RPMI7951 (cell line): Measurements from ENCODE around the gene HCFC1R1. TPM values are rescaled to one million over a fixed set of nuclear protein-coding genes. Genes with fewer than 3 reads are reported as not detected.
A peak's percentile ranks its signal among the peaks of the same experiment; 100 is the strongest.
"Not testable (repeated sequence)": the region's sequence is repeated elsewhere in the genome, so short reads cannot be mapped to it uniquely, and the experiment has no call there.

Experiments used
- DNase-seq: peaks from one replicate; pipeline ENCODE4 v3.0.0-alpha.2; 2012; ENCODE audit warnings: low read depth
- total RNA-seq: library from RNA; depleted of rRNA; stranded (reverse); fragments of >200 nt; shearing (Covaris generic); gene quantifications from 2 replicates; pipeline ENCODE4 v1.2.3, GENCODE V29; 2014; rRNA removed

HCFC1R1 gene
- total RNA-seq, result 21.7 and 38.6 TPM in 2 replicates

- DNase-seq, result peak; percentile 95
Observed at GRCh38 chr16:3023669-3024478, at the start of gene HCFC1R1, which contains the start of gene THOC6. Gene HCFC1R1, minus strand, starts transcription at chr16:3023942. Its CDS starts 1 bp downstream, at chr16:3023941. Gene THOC6, plus strand, starts transcription at chr16:3024035. Its CDS starts 292 bp downstream, at chr16:3024327.

- DNase-seq, result no peak
Observed at GRCh38 chr16:3073448-3073847, 49.7 kb upstream of the HCFC1R1 start.

GRCh38 chr16:3072576-3073263 is 49.0 kb upstream of the HCFC1R1 start:
- not testable (repeated sequence) for DNase-seq

- DNase-seq, result not testable (repeated sequence)
Observed at GRCh38 chr16:3072148-3072547, 48.4 kb upstream of the HCFC1R1 start.

- DNase-seq, result no peak
Observed at GRCh38 chr16:3071655-3072054, 47.9 kb upstream of the HCFC1R1 start.

GRCh38 chr16:3070608-3071111 is 46.9 kb upstream of the HCFC1R1 start:
- DNase-seq, result no peak

- DNase-seq, result not testable (repeated sequence)
Observed at GRCh38 chr16:3069146-3069545, 45.4 kb upstream of the HCFC1R1 start.

GRCh38 chr16:3068487-3068886 is 44.7 kb upstream of the HCFC1R1 start:
- no peak for DNase-seq

GRCh38 chr16:3066440-3066748 is 42.7 kb upstream of the HCFC1R1 start:
- DNase-seq, result no peak

- DNase-seq, result no peak
Observed at GRCh38 chr16:3065742-3066439, 42.1 kb upstream of the HCFC1R1 start.

GRCh38 chr16:3065069-3065741 is 41.5 kb upstream of the HCFC1R1 start, which contains the start of gene IL32:
Gene IL32, plus strand, starts transcription at chr16:3065640. Its CDS starts 172 bp downstream, at chr16:3065812.
- peak; percentile 73 for DNase-seq

- no peak for DNase-seq
Observed at GRCh38 chr16:3063625-3064386, 40.1 kb upstream of the HCFC1R1 start.

- DNase-seq, result no peak
Observed at GRCh38 chr16:3062553-3062952, 38.8 kb upstream of the HCFC1R1 start.

GRCh38 chr16:3060339-3061127 is 36.8 kb upstream of the HCFC1R1 start:
- DNase-seq, result no peak

- DNase-seq, result no peak
Observed at GRCh38 chr16:3059723-3060242, 36.0 kb upstream of the HCFC1R1 start.

- peak; percentile 87 for DNase-seq
Observed at GRCh38 chr16:3059041-3059722, 35.4 kb upstream of the HCFC1R1 start.

GRCh38 chr16:3058139-3059030 is 34.6 kb upstream of the HCFC1R1 start:
- no peak for DNase-seq
